HepG2 (cell line): Measurements from ENCODE around the gene FYB2. TPM values are rescaled to one million over a fixed set of nuclear protein-coding genes. Genes with fewer than 3 reads are reported as not detected.

Source experiments
- ATAC-seq: fragments of 200-7000 bp; cut with Tn5 transposase; 3 replicates; pipeline ENCODE4 v1.9.1; 2020; ENCODE audit warnings: mild to moderate bottlenecking, moderate library complexity
- BruUV-seq: library from RNA; stranded (reverse); fragments of 400-500 nt; replicated peaks from 2 replicates; lab custom pipeline; 2021; lab: Mats Ljungman, UMichigan
- CTCF ChIA-PET: fragments of 300-600 bp; formaldehyde crosslinking; extraction: SDS; loops from one replicate; lab custom pipeline; 2021; ENCODE audit warnings: low total read pairs, inconsistent platforms, low intra/inter-chr PET ratio; lab: Yijun Ruan, JAX
- POLR2A ChIA-PET: fragments of 350-600 bp; sonication (Branson Sonifier 250); formaldehyde crosslinking; loops from one replicate; lab custom pipeline; 2020; ENCODE audit warnings: antibody characterized with exemption, inconsistent platforms; lab: Yijun Ruan, JAX
- DNase-seq: peaks from one replicate; pipeline ENCODE4 v3.0.0-alpha.2; 2015; ENCODE audit warnings: low spot score
- FAIRE-seq: peaks from 3 replicates; lab custom pipeline; 2011; peaks lifted over from hg19 to GRCh38; lab: Jason Lieb, UNC
- H2AFZ ChIP-seq: one replicate; pipeline ENCODE4 v1.6.1; 2011; ENCODE audit warnings: low read length, inconsistent platforms
- H3K27ac ChIP-seq: fragments of 300-600 bp; 3 replicates; pipeline ENCODE4 v1.8.0; 2011; ENCODE audit warnings: mixed run types, mild to moderate bottlenecking, mixed read lengths, low read length, inconsistent platforms; ENCODE audit not compliant: insufficient read depth; ENCODE audit errors: extremely low read length
- H3K27me3 ChIP-seq, 2 experiments: fragments of 200-600 bp in 1 of 2; 2 replicates in 1 of 2; 3 replicates in 1 of 2; pipeline versions ENCODE4 v1.6.0 to v1.8.0; 2011; ENCODE audit warnings: low read length in 2 of 2, mild to moderate bottlenecking in 2 of 2, moderate library complexity in 2 of 2, inconsistent platforms in 1 of 2; ENCODE audit not compliant: insufficient read depth in 2 of 2, control insufficient read depth in 1 of 2
- H3K36me3 ChIP-seq, 2 experiments: fragments of 200-600 bp in 1 of 2; replicated peaks in 1 of 2; 2 replicates in 1 of 2; 3 replicates in 1 of 2; pipeline versions ENCODE4 v1.5.1 to v1.8.0; 2011; ENCODE audit warnings: low read length in 2 of 2, inconsistent platforms in 1 of 2; ENCODE audit not compliant: insufficient read depth in 2 of 2, control insufficient read depth in 1 of 2
- H3K4me1 ChIP-seq: 2 replicates; pipeline ENCODE4 v1.5.1; 2012; ENCODE audit warnings: low read length, inconsistent platforms; ENCODE audit not compliant: insufficient read depth
- H3K4me2 ChIP-seq: 2 replicates; pipeline ENCODE4 v1.6.0; 2011; ENCODE audit warnings: low read depth, low read length, inconsistent platforms
- H3K4me3 ChIP-seq, 3 experiments: fragments of 200-600 bp in 1 of 3; sonication (generic), shearing (Covaris generic) in 1 of 3; replicated peaks in 1 of 3; 2 replicates each; pipeline ENCODE4 v1.5.1; 2011 to 2016; ENCODE audit warnings: low read length in 3 of 3, inconsistent platforms in 2 of 3, low read depth in 2 of 3, mild to moderate bottlenecking in 2 of 3, control low read depth in 1 of 3, mixed read lengths in 1 of 3; ENCODE audit not compliant: insufficient read depth in 1 of 3
- H3K79me2 ChIP-seq: one replicate; pipeline ENCODE4 v1.6.1; 2011; ENCODE audit warnings: low read length, inconsistent platforms; ENCODE audit not compliant: insufficient read depth
- H3K9ac ChIP-seq: 2 replicates; pipeline ENCODE4 v1.6.0; 2011; ENCODE audit warnings: mild to moderate bottlenecking, low read depth, low read length, inconsistent platforms; ENCODE audit not compliant: insufficient read depth
- H3K9me3 ChIP-seq: 2 replicates; pipeline ENCODE4 v1.5.1; 2012; ENCODE audit warnings: mild to moderate bottlenecking, low read length
- H4K20me1 ChIP-seq: 2 replicates; pipeline ENCODE4 v1.6.0; 2011; ENCODE audit warnings: inconsistent platforms, mild to moderate bottlenecking, low read length, moderate library complexity; ENCODE audit not compliant: insufficient read depth
- ARID3A ChIP-seq: IDR thresholded peaks from 2 replicates; pipeline ENCODE4 v1.6.1; 2012; ENCODE audit warnings: low read depth, low read length, improper control_type of control experiment
- GFI1 ChIP-seq: sonication (generic); formaldehyde crosslinking; IDR thresholded peaks from 2 replicates; pipeline ENCODE4 v1.5.0; 2020; ENCODE audit warnings: missing genetic modification reagents, mild to moderate bottlenecking, borderline replicate concordance
- PATZ1 ChIP-seq: sonication (generic); formaldehyde crosslinking; IDR thresholded peaks from 2 replicates; pipeline ENCODE4 v1.4.0; 2020; ENCODE audit warnings: missing genetic modification reagents
- PAWR ChIP-seq: sonication (generic); formaldehyde crosslinking; IDR thresholded peaks from 2 replicates; pipeline ENCODE4 v1.4.0; 2020; ENCODE audit warnings: missing genetic modification reagents, mild to moderate bottlenecking, borderline replicate concordance
- RFXAP ChIP-seq: sonication (generic); formaldehyde crosslinking; IDR thresholded peaks from 2 replicates; pipeline ENCODE4 v1.4.0; 2020; ENCODE audit warnings: missing genetic modification reagents, borderline replicate concordance
- TBX3 ChIP-seq: fragments of 450-650 bp; IDR thresholded peaks from 2 replicates; pipeline ENCODE4 v1.6.1; 2017; ENCODE audit warnings: antibody characterized with exemption, mild to moderate bottlenecking, inconsistent platforms, borderline replicate concordance
- ZNF652 ChIP-seq: IDR thresholded peaks from 2 replicates; pipeline ENCODE4 v1.6.1; 2016; ENCODE audit warnings: low read depth, borderline replicate concordance
- ZNF7 ChIP-seq: IDR thresholded peaks from 2 replicates; pipeline ENCODE4 v1.6.1; 2016; ENCODE audit warnings: missing biosample characterization, missing genetic modification reagents
- ZNF878 ChIP-seq: sonication (generic); formaldehyde crosslinking; IDR thresholded peaks from 2 replicates; pipeline ENCODE4 v1.8.1; 2023; ENCODE audit warnings: mild to moderate bottlenecking, missing genetic modification reagents, moderate library complexity
- WGBS: methylation state at CpG from one replicate; pipeline ENCODE4 v1.1.6; 2017; ENCODE audit warnings: low lambda C conversion rate; 5-methylcytosine and 5-hydroxymethylcytosine counted together
- in situ Hi-C: cut with HindIII; loops from 2 replicates; pipeline ENCODE4 v1.10.0; 2017; ENCODE audit warnings: low pct_unique_long_range_greater_than_20kb; ENCODE audit not compliant: extremely low pct_ligation_motif_present
- intact Hi-C: fragments of 100-400 bp; cut with micrococcal nuclease; formaldehyde crosslinking; loops from one replicate; pipeline ENCODE4 v1.10.0; 2022; ENCODE audit not compliant: unreplicated experiment
- polyA plus RNA-seq, 8 experiments: library from polyadenylated mRNA; depleted of rRNA in 3 of 8; stranded (reverse) in 7 of 8; unstranded in 1 of 8; fragments of >200 nt; fragmentation: Illumina TruSeq in 4 of 8; extraction: Trizol in 4 of 8; gene quantifications; 2 replicates each; pipeline versions ENCODE4 v1.2.1 to v1.2.3, GENCODE V29; 2011 to 2016; ENCODE audit warnings: low read depth in 4 of 8, missing spikeins in 1 of 8, mixed read lengths in 1 of 8; ENCODE audit not compliant: insufficient read depth in 1 of 8
- total RNA-seq, 5 experiments: library from RNA; depleted of rRNA; stranded (reverse); fragments of >200 nt; fragmentation: Illumina TruSeq; extraction: Trizol; gene quantifications; 2 replicates each; pipeline ENCODE4 v1.2.3, GENCODE V29; 2016; ENCODE audit warnings: low read depth in 1 of 5

The FYB2 gene
- total and polyA plus RNA-seq, 2 of the 13 experiments (the other 11 are each of a cell fraction or from before 2014, with no cell fraction given), result 1.2 to 2.7 TPM

- TF ChIP-seq ZNF652 (CRISPR knock-in tag), result peak; percentile 37; the same call in 1 of the 2 replicates
- no peak for TF ChIP-seq PATZ1
- no peak for TF ChIP-seq PAWR (CRISPR knock-in tag)
- no peak for TF ChIP-seq TBX3
Measured at GRCh38 chr1:56788102-56788501, 31.1 kb downstream of the FYB2 start (continued).

- FAIRE-seq (no peak), DNase-seq (no peak), ATAC-seq (no peak)
- H2AFZ ChIP-seq, result no peak overlapping the region
- no peak overlapping the region for H3K4me3 ChIP-seq
- H3K9me3 ChIP-seq, result no peaks in the 10 kb centered on the region
- WGBS, result 91% methylated on average over 1 of the region's 1 CpG
- no peaks in the 10 kb centered on the region for H3K27me3 ChIP-seq
- H3K79me2 ChIP-seq, result no peaks in the 10 kb centered on the region
- no peak overlapping the region for H3K4me2 ChIP-seq
- no TSS peak for BruUV-seq
- peaks cover 20% of the 10 kb centered on the region for H3K4me1 ChIP-seq
- H3K36me3 ChIP-seq, result no peaks in the 10 kb centered on the region
- POLR2A ChIA-PET, result no interaction called here
- TF ChIP-seq GFI1 (CRISPR knock-in tag) (no peak), ZNF878 (CRISPR knock-in tag) (no peak), RFXAP (CRISPR knock-in tag) (no peak), ARID3A (no peak), ZNF7 (no peak), TBX3 (no peak)
- no peak overlapping the region for H3K27ac ChIP-seq
- CTCF ChIA-PET, result no interaction called here
- H4K20me1 ChIP-seq, result no peaks in the 10 kb centered on the region
- in situ Hi-C loops, result no loop called here
- no peak overlapping the region for H3K9ac ChIP-seq
- intact Hi-C loops, result no loop called here
Measured at GRCh38 chr1:56787330-56787729, 31.9 kb downstream of the FYB2 start.
